Activated CD4-positive, alpha-beta memory T cell treated with anti-CD3 and anti-CD28 coated beads for 36 hours (primary cell): Measurements from ENCODE around the gene TEAD4. TPM values are rescaled to one million over a fixed set of nuclear protein-coding genes. Genes with fewer than 3 reads are reported as not detected.

Experiments used
- CTCF ChIA-PET: fragments of 350-600 bp; sonication (Branson Sonifier 250); formaldehyde crosslinking; loops from one replicate; lab custom pipeline; 2021; ENCODE audit warnings: antibody characterized with exemption, inconsistent platforms; lab: Charles Lee
- POLR2A ChIA-PET: fragments of 350-600 bp; sonication (Branson Sonifier 250); formaldehyde crosslinking; loops from one replicate; lab custom pipeline; 2021; ENCODE audit warnings: antibody characterized with exemption; lab: Charles Lee
- DNase-seq: peaks from one replicate; pipeline ENCODE4 v3.0.0-alpha.2; 2020
- H3K27ac Mint-ChIP-seq: one replicate; pipeline ENCODE4 v1.8.0; 2021; ENCODE audit warnings: mixed read lengths
- H3K27me3 Mint-ChIP-seq: one replicate; pipeline ENCODE4 v1.8.0; 2021; ENCODE audit warnings: mixed read lengths
- H3K36me3 Mint-ChIP-seq: one replicate; pipeline ENCODE4 v1.8.0; 2021; ENCODE audit warnings: mixed read lengths
- H3K4me1 Mint-ChIP-seq: one replicate; pipeline ENCODE4 v1.8.0; 2021; ENCODE audit warnings: low read depth, mixed read lengths
- H3K4me3 Mint-ChIP-seq: one replicate; pipeline ENCODE4 v1.8.0; 2021; ENCODE audit warnings: mild to moderate bottlenecking, mixed read lengths
- H3K9me3 Mint-ChIP-seq: one replicate; pipeline ENCODE4 v1.8.0; 2021; ENCODE audit warnings: mixed read lengths
- intact Hi-C: fragments of 100-400 bp; cut with micrococcal nuclease; formaldehyde crosslinking; loops from one replicate; pipeline ENCODE4 v1.15.1; 2023
- total RNA-seq, 2 experiments: library from RNA; stranded (reverse); gene quantifications; one replicate each; pipeline ENCODE4 v1.2.3, GENCODE V29; 2021

Gene TEAD4
- total RNA-seq, 2 experiments from 2014 or later: 3.2 to 3.8 TPM

DNA sequence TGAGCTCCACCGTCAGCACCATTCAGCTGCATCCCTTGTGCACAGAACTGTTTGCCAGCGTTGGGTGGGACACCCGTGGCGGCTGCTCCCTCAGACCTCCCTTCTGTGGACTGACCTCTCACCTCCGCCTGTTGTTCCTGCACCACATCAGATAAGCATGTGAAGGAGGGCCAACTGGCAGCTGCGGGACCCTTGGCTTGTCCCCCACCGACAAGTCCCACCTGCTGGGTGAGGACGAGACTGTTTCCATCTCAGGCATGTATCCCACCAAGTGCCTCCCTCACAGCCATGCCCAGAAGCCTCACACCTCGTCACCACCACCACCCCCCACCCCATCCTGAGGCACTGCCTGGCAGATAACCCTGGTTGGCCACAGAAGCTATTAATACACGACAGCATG is 18.6 kb upstream of the TEAD4 start:
- Mint-ChIP-seq H3K27me3 (no peaks in the 10 kb centered on the region), H3K36me3 (peaks cover 3% of the 10 kb centered on the region), H3K27ac (no peak overlapping the region), H3K9me3 (no peaks in the 10 kb centered on the region), H3K4me1 (no peaks in the 10 kb centered on the region), H3K4me3 (no peak overlapping the region)
- CTCF ChIA-PET: no interaction called here
- POLR2A ChIA-PET: no interaction called here
- no peak for DNase-seq
- intact Hi-C loops: no loop called here

DNA sequence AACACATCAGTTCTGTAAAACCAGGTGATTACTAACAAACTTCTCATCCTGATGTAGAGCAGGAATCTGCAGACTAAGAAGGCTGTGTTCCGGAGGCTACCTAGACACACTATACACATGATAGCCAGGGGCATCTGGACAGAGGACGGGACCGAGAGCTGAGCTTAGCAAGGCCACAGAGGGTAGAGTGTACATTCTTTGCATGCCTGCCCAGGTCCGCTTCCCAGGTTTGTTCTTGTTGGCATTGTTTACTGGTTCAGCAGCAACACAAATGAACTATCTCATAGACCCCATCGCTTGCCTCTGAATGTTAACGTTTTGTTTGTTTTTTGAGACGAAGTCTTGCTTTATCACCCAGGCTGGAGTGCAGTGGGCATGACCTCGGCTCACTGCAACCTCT is 17.7 kb upstream of the TEAD4 start:
- Mint-ChIP-seq H3K4me1 (no peaks in the 10 kb centered on the region), H3K9me3 (no peaks in the 10 kb centered on the region), H3K27ac (no peak overlapping the region), H3K36me3 (peaks cover 3% of the 10 kb centered on the region), H3K4me3 (no peak overlapping the region), H3K27me3 (no peaks in the 10 kb centered on the region)
- ChIA-PET POLR2A (no interaction called here), CTCF (no interaction called here)
- no peak for DNase-seq
- intact Hi-C loops: no loop called here

DNA sequence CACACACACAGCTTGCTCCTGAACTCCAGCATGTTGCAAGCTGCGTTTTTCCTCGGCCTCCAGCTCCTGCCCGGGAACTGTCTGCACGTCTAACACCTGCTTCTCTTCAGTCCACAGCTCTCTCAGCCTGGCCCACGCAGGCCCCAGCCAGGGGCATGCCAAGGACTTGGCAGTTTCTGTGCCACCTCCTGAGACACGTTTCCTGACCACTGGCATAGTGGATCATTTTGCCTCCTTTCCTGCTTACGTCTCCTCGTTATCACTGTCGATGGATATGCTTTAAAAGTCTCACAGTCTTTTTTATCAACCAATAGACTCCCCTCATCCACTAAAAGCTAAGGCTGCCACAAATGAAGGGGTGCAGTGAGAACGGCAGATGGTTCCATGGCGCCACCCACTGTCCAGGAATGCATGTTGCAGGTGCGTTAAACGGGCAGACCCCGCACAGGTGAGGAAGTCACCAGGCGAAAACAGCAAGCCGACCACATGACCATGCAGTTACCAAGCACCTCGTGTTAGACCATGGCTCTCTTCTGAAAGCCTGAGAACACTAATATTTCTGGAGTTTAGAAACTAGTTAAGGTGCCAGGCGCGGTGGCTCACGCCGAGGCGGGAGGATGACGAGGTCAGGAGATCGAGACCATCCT is 14.7 kb upstream of the TEAD4 start:
- ChIA-PET POLR2A (no interaction called here), CTCF (interaction anchor here (0.8 to 3.5 kb wide), 15 partner anchors 12 to 131 kb away, joined by 3 to 40 read pairs (median 4); no protein-coding TSS in a partner anchor)
- DNase-seq: peak; percentile 79
- no peaks in the 10 kb centered on the region for H3K9me3 Mint-ChIP-seq
- intact Hi-C loops: loop anchor here (2.0 kb wide), 1 partner anchor 60 kb away; no protein-coding TSS in a partner anchor
- H3K27ac Mint-ChIP-seq: no peak overlapping the region
- no peaks in the 10 kb centered on the region for H3K4me1 Mint-ChIP-seq
- peaks cover 3% of the 10 kb centered on the region for H3K36me3 Mint-ChIP-seq
- no peaks in the 10 kb centered on the region for H3K27me3 Mint-ChIP-seq
- H3K4me3 Mint-ChIP-seq: peak overlapping the region; percentile 14

DNA sequence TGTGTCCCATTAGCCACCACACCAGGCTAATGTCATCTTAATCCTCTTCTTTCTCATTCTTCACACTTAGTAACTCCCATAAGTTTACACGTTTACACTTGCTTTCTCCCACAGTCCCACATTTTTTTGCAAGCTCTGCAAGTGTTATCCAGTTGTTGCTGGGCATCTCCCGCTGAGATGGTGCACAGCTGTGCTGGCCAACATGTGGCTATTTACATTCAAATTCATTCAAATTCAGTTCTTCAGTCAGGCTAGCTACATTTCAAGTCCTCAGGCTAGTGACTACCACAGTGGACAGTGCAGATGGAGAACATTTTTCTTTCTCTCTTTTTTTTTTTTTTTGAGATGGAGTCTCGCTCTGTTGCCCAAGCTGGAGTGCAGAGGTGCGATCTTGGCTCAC is 9.8 kb upstream of the TEAD4 start:
- Mint-ChIP-seq H3K36me3 (no peaks in the 10 kb centered on the region), H3K27me3 (no peaks in the 10 kb centered on the region), H3K4me1 (no peaks in the 10 kb centered on the region), H3K4me3 (no peak overlapping the region), H3K9me3 (no peaks in the 10 kb centered on the region), H3K27ac (no peak overlapping the region)
- DNase-seq: no peak
- ChIA-PET CTCF (no interaction called here), POLR2A (no interaction called here)
- intact Hi-C loops: no loop called here

DNA sequence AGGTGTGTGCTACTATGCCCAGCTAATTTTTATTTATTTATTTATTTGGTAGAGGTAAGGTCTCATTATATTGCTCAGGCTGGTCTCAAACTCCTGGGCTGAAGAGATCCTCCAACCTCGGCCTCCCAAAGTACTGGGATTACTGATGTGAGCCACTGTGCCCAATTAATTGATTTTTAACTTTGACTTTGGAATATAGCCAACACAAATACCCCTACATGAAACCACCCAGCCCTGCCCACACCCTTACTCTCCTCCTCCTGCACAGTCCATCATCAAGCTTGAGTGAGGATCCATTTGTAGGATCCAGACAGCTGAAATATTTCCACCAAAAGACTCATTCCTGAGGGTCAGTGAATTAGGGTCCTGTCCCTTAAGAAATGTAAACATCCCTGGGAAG is 3.3 kb upstream of the TEAD4 start:
- no peak for DNase-seq
- CTCF ChIA-PET: no interaction called here
- Mint-ChIP-seq H3K27me3 (peaks cover 29% of the 10 kb centered on the region), H3K4me3 (no peak overlapping the region), H3K4me1 (peaks cover 18% of the 10 kb centered on the region), H3K27ac (no peak overlapping the region), H3K9me3 (no peaks in the 10 kb centered on the region), H3K36me3 (no peaks in the 10 kb centered on the region)
- POLR2A ChIA-PET: no interaction called here
- intact Hi-C loops: no loop called here

DNA sequence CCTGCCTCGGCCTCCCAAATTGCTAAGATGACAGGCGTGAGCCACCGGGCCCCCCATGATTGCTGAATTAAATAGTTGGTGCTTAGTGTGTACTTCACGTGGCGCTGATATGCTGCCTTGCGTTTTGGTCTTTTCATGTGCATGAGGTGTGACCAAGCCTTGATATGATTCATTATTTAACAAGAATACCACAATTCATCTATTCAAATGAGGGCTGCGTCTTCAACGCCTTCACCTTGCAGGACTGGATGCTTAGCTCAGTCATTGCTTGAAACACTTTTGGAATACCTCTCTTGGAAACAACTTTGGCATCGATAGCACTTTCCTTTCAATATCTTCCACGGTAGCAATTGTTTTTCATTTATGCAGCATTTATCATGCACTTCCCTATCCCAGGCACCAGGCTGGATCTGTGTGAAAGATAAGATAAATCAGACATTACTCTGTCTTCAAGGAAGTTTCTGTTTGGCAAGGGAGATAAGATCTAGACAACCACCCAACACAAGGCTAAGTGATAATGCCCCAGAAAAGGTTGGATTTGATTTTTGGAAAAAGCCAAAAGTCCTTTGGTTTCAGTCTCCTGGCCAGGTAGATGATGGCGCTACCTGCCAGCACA is 1.3 kb upstream of the TEAD4 start:
- Mint-ChIP-seq H3K27me3 (peaks cover 42% of the 10 kb centered on the region), H3K4me3 (no peak overlapping the region), H3K36me3 (no peaks in the 10 kb centered on the region), H3K27ac (no peak overlapping the region), H3K9me3 (no peaks in the 10 kb centered on the region), H3K4me1 (peaks cover 20% of the 10 kb centered on the region)
- intact Hi-C loops: no loop called here
- CTCF ChIA-PET: interaction anchor here (1.0 kb wide), 1 partner anchor 84 kb away, joined by 4 read pairs; no protein-coding TSS in a partner anchor
- no peak for DNase-seq
- POLR2A ChIA-PET: no interaction called here

DNA sequence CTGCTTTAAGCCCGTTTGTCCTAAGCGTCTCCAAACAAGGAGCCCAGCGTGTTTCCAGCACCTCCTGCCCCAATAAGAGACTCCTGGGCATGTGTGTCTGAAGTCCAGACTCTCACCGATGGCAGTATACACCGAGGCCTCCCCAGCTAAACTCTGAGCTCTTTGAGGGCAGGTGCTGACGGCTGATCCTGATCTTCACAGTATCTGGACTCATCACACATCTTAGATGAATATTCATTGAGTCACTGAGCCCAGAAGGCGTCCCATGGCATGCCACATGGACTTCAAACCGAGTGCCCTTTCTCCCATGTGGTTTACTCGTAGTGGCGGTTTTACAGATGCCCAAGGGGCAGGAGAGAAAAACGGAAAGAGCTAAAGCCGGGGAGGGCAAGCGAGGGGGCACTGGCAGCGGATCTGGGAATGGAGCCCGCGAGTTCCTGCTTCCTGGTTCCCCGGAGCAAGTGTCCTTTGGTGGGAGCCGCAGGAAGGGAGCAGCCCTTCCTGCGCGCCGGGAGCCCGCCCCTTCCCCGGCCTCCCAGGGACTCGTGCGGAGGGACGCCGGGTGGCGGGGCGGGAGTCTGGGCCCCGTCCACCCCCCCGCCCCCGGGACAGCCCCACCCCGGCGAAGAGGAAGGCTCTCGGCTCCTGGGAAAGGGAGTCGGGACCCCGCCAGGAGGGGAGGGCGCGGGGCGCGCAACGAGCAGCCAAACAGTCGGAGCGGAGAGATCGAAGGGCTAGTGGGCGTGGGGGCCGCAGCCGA is 585 bp upstream of the TEAD4 start:
- POLR2A ChIA-PET: no interaction called here
- CTCF ChIA-PET: interaction anchor here (1.0 kb wide), 1 partner anchor 84 kb away, joined by 4 read pairs; no protein-coding TSS in a partner anchor
- peak overlapping the region; percentile 77 for H3K4me3 Mint-ChIP-seq
- peaks cover 47% of the 10 kb centered on the region for H3K27me3 Mint-ChIP-seq
- no peaks in the 10 kb centered on the region for H3K9me3 Mint-ChIP-seq
- intact Hi-C loops: no loop called here
- no peaks in the 10 kb centered on the region for H3K36me3 Mint-ChIP-seq
- DNase-seq: peak; percentile 15
- no peak overlapping the region for H3K27ac Mint-ChIP-seq
- peaks cover 20% of the 10 kb centered on the region for H3K4me1 Mint-ChIP-seq

DNA sequence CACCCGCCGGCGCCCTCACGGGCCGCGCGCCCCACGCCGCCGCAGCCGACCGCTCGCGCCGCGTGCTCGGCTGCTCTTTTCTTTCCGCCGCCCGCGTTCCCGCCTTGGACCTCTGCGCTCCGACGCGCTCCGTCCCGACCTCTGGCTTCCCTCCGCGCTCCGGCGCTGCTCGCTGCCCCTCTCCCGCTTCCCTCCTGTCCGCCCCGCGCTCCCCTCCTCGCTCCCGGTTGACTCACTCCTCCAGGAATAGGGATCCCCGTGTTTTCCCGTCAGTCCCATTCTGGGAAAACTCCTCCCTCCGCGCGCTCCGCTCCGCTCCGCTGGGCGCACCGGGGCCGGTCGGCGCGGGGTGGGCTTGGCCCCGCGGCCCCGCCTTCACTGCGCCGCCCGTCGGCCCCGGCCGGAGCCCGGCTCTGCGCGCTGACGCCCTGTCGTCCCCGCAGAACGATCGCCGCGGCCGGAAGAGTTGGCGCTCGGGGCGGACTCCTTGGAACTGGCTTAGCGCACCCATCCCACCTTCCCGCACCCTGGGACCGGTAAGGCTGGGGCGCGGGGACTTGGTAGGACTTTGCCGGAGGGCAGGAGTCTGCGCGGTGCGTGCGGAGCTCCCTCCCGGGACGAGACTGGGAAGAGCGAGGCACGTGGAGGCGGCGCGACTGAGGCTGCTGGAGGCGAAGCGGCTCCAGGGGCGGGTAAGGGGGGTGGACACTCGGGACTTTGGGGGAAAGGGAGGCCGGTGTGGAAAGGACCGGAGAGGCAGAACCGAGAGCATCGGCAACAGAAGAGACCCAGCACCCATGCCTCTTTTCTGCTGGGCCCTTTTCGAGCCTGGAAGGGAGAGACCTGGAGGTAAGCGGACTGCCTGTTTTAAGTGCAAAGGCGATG is 550 bp downstream of the TEAD4 start:
- DNase-seq: peak; percentile 14
- Mint-ChIP-seq H3K27me3 (peaks cover 48% of the 10 kb centered on the region), H3K9me3 (no peaks in the 10 kb centered on the region), H3K4me3 (peak overlapping the region; percentile 55), H3K27ac (no peak overlapping the region), H3K4me1 (peaks cover 20% of the 10 kb centered on the region), H3K36me3 (no peaks in the 10 kb centered on the region)
- ChIA-PET CTCF (no interaction called here), POLR2A (no interaction called here)
- intact Hi-C loops: no loop called here

DNA sequence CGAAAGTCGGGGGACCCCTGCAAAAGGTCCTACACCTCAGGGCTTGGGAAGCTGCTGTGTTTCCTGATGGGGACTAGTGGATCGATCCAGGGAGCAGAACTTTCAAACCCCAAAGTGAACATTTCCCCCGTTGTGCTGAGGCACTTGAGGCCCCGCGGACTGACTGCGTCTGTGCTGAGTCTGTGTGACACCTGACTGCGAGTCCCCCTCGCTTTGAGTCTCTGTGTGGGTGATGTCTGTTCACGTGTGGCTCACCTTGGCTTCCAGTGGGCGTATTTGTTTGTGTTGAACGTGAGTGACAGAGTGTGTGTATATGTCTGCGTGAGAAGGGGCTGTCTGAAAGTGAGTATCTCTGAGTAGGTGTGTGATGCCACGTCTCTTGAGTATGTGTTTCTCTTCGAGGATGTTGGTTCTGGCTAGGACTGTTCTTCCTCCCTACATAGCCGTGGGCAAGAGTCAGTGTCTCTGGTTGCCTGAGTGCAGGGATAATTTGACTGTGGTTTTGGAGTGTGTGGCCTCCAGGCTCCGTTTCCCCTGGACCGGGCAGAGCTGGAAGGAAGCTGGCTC is 1.3 kb downstream of the TEAD4 start:
- no peaks in the 10 kb centered on the region for H3K36me3 Mint-ChIP-seq
- DNase-seq: peak; percentile 42
- ChIA-PET POLR2A (no interaction called here), CTCF (no interaction called here)
- H3K4me3 Mint-ChIP-seq: peak overlapping the region; percentile 49
- H3K9me3 Mint-ChIP-seq: no peaks in the 10 kb centered on the region
- H3K27me3 Mint-ChIP-seq: peaks cover 49% of the 10 kb centered on the region
- no peak overlapping the region for H3K27ac Mint-ChIP-seq
- H3K4me1 Mint-ChIP-seq: peaks cover 20% of the 10 kb centered on the region
- intact Hi-C loops: no loop called here

DNA sequence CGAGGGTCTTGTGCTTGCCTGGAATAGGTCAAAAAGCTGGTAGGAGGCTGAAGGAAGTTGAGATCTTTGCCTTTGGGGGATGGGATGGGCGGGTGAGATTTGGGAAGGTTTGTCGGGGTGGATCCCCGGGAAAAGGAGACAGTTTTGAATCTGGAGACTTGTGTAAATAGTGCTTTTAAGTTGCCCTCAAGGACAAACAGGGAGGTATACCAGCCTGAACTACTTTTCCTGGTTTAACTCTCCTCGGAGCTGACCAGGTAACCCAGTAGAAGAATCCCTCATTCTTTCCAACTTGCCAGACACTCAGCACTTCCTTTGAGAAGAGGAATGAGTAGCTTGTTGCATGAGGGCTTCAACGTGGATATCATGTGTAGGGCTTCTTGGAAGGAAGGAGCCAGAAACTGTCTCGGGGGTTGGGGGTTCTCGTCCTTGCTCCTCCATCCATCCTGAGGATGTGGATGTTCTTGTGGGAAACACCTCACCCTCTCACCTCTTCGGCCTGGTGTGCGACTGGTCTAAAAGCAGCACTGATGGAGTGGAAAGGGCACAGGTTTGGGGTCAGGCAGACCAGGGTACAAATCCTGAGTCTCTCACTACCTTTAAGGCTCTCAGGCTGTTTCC is 1.9 kb downstream of the TEAD4 start:
- DNase-seq: no peak
- H3K9me3 Mint-ChIP-seq: no peaks in the 10 kb centered on the region
- no peak overlapping the region for H3K27ac Mint-ChIP-seq
- intact Hi-C loops: no loop called here
- ChIA-PET POLR2A (no interaction called here), CTCF (no interaction called here)
- H3K36me3 Mint-ChIP-seq: no peaks in the 10 kb centered on the region
- H3K4me1 Mint-ChIP-seq: peaks cover 20% of the 10 kb centered on the region
- peak overlapping the region; percentile 49 for H3K4me3 Mint-ChIP-seq
- peaks cover 49% of the 10 kb centered on the region for H3K27me3 Mint-ChIP-seq

DNA sequence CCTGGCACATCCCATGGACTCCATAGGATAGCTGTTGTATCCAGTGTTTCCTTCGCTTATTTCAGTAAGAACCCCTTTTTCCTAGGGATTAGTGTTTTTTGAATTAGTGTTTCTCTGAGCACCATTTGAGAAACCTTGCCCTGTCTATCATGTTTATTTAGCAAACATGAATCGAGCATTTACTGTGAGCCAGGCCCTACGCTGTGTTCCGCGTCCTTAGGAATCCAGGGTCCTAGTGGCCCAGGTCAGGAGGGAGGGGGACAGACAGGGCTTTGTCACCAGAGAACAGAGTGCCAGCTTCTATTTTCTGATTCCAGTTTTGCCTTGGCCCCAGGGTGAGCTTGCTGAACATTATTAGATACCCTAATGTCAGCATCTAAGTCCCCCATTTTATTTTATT is 2.5 kb downstream of the TEAD4 start:
- CTCF ChIA-PET: no interaction called here
- peaks cover 49% of the 10 kb centered on the region for H3K27me3 Mint-ChIP-seq
- no peaks in the 10 kb centered on the region for H3K36me3 Mint-ChIP-seq

More for the DNA sequence above, 2.5 kb downstream of the TEAD4 start:
- H3K9me3 Mint-ChIP-seq: no peaks in the 10 kb centered on the region
- POLR2A ChIA-PET: no interaction called here
- H3K4me3 Mint-ChIP-seq: no peak overlapping the region
- no peak for DNase-seq
- intact Hi-C loops: no loop called here
- H3K4me1 Mint-ChIP-seq: peaks cover 20% of the 10 kb centered on the region
- no peak overlapping the region for H3K27ac Mint-ChIP-seq
